Caki2 (cell line): Measurements from ENCODE around the gene SLC12A3. TPM values are rescaled to one million over a fixed set of nuclear protein-coding genes. Genes with fewer than 3 reads are reported as not detected.
A peak's percentile ranks its signal among the peaks of the same experiment; 100 is the strongest.
"Not testable (repeated sequence)": the region's sequence is repeated elsewhere in the genome, so short reads cannot be mapped to it uniquely, and the experiment has no call there.

Source experiments
- DNase-seq: peaks from one replicate; pipeline ENCODE4 v3.0.0-alpha.2; 2015; ENCODE audit warnings: low read depth
- in situ Hi-C: cut with HindIII; loops from 2 replicates; pipeline ENCODE4 v1.10.0; 2016; ENCODE audit warnings: low sequenced_read_pairs, low pct_unique_long_range_greater_than_20kb, mixed read lengths
- total RNA-seq: library from RNA; depleted of rRNA; stranded (reverse); fragments of >200 nt; shearing (Covaris generic); gene quantifications from 2 replicates; pipeline ENCODE4 v1.2.3, GENCODE V29; 2014; ENCODE audit warnings: low replicate concordance

SLC12A3 gene
- total RNA-seq, 1 experiment from 2014 or later: not detected

GRCh38 chr16:56862776-56863175 lies 2.2 kb upstream of the SLC12A3 start:
- in situ Hi-C loops: no loop called here
- DNase-seq: no peak

GRCh38 chr16:56865394-56866062 lies 521 bp downstream of the SLC12A3 start:
- in situ Hi-C loops: no loop called here
- DNase-seq: no peak

DNA sequence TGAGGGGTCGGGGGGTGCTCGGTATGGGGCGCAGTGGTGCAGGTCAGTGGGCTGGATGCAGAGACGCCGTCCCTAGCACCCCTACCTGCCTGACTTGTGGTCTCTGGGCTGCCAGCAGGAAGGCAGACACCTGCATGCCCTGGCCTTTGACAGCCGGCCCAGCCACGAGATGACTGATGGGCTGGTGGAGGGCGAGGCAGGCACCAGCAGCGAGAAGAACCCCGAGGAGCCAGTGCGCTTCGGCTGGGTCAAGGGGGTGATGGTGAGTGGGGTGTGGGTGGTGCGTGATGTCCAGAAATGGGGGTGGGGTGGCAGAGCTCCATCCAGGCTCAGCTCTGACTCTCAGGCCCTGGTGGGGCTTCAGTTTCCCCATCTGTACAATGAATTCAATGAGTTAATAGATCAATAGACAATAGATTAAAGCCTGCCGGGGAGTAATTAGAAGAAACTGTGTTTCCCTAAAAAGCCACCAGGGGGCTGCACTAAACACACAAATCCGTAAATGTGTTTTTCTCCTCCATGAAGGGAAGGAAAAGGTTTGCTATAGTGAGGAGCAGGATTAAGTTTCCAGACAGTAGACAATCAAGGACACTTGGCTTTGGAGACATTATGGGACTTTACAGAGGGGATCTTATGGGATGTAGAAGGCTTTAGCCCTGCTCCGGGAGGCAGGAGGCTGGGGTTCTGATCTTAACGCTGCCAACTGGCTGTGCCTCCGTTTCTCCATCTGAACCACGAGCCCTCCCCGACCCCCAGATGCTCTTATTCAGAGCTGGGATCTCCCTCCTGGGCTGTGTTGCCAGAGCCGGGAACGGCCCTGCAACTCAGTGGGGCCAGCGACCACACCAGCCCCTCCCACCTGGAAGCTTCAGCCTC lies 2.2 kb downstream of the SLC12A3 start:
- DNase-seq: peak; percentile 35
- in situ Hi-C loops: no loop called here

GRCh38 chr16:56868175-56868574 lies 3.2 kb downstream of the SLC12A3 start:
- in situ Hi-C loops: no loop called here
- DNase-seq: no peak

DNA sequence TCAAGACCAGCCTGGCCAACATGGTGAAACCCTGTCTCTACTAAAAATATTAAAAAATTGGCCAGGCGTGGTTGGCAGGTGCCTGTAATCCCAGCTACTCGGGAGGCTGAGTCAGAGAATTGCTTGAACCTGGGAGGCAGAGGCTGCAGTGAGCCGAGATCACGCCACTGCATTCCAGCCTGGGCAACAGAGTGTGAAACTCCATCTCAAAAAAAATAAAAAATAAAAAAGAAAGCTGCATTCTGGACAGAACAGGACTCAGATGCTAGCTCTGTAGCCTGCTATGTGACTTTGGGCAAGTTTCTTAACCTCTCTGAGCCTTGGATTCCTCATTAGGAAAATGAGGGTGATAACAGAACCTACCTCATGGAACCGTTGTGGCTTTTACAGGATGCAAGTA lies 3.8 kb downstream of the SLC12A3 start:
- in situ Hi-C loops: not testable (repeated sequence)
- peak; percentile 50 for DNase-seq

DNA sequence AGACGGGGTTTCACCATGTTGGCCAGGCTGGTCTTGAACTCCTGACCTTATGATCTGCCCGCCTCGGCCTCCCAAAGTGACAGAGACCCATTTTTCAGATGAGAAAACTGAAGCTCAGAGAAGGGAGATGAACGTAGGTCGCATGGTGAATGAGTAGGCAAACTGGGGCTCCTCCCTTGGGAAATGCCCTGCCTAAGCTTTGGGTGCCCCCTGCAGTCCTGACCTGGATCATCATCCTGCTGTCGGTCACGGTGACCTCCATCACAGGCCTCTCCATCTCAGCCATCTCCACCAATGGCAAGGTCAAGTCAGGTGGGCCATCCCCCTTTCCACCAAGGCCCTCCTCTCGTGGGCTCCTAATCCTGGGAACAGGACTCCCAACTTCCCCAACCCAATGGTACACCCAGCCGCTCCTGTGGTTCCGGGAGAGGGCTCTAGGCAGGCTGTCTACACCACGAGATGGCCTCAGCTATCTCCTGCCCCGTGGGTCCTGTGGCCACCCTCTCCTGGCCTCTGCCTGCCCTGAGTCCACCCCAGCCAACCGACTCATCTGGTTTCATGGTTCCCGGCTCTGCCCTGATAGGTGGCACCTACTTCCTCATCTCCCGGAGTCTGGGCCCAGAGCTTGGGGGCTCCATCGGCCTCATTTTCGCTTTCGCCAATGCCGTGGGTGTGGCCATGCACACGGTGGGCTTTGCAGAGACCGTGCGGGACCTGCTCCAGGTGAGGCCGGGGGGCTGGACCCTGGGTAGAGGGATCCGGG lies 4.7 kb downstream of the SLC12A3 start:
- DNase-seq: peak; percentile 30

DNA sequence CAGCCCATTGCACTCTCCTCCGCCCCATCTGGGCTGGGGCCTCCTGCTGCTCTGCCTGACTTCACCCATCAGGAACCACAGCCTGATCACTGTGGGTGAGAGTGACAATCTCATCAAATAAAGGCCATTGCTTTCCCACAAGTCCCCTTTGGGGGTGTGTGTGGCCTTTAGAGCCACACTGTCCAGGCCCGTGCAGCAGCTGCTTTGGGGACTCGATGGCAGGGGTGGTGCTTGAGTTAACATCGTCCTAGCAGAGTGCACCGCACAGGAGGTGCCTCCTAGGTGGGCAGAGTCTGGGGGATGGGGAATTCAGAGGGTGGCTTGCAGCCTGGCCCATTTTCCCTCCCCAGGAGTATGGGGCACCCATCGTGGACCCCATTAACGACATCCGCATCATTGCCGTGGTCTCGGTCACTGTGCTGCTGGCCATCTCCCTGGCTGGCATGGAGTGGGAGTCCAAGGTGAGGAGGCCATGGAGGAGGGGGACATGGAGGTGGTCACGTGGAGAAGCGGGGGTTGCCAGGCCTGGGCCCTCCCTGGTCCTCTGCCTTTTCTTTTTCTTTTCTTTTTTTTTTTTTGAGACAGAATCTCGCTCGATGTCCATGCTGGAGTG lies 5.4 kb downstream of the SLC12A3 start:
- in situ Hi-C loops: no loop called here
- no peak for DNase-seq

More for the DNA sequence above, 4.7 kb downstream of the SLC12A3 start:
- in situ Hi-C loops: no loop called here

- in situ Hi-C loops: no loop called here
- peak; percentile 73 for DNase-seq
These were observed 6.2 kb downstream of the SLC12A3 start for GRCh38 chr16:56871172-56871593.

GRCh38 chr16:56872863-56873391 lies 7.9 kb downstream of the SLC12A3 start:
- in situ Hi-C loops: no loop called here

GRCh38 chr16:56874800-56875199 lies 9.8 kb downstream of the SLC12A3 start:
- DNase-seq: no peak
- in situ Hi-C loops: no loop called here

More at GRCh38 chr16:56872863-56873391, 7.9 kb downstream of the SLC12A3 start:
- DNase-seq: no peak

DNA sequence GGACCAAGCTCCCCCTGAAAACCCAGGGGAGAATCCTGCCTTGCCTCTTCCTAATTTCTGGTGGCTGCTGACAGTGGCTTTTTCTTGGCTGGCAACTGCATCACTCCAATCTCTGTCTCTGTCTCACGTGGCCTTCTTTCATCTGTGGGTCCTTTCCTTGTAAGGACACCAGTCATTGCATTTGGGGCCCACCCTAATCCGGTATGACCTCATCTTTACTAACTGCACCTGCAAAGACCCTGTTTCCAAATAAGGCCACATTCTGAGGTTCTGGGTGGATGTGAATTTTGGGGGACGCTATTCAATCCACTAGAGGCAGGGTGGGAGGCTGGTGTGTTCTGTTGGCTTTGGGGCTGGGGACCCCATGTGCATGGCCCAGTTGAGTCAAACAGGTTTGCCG lies 11.0 kb downstream of the SLC12A3 start:
- no peak for DNase-seq
- in situ Hi-C loops: no loop called here

- no peak for DNase-seq
- in situ Hi-C loops: no loop called here
These were observed 12.6 kb downstream of the SLC12A3 start for GRCh38 chr16:56877486-56878182.

- DNase-seq: no peak
- in situ Hi-C loops: no loop called here
These were observed 13.4 kb downstream of the SLC12A3 start for GRCh38 chr16:56878282-56878854.

- no peak for DNase-seq
- in situ Hi-C loops: no loop called here
These were observed 14.3 kb downstream of the SLC12A3 start for GRCh38 chr16:56879276-56879675.

- in situ Hi-C loops: no loop called here
These were observed 15.2 kb downstream of the SLC12A3 start for GRCh38 chr16:56880176-56880575.

GRCh38 chr16:56880685-56881084 lies 15.7 kb downstream of the SLC12A3 start:
- in situ Hi-C loops: no loop called here
- DNase-seq: no peak

More at GRCh38 chr16:56880176-56880575, 15.2 kb downstream of the SLC12A3 start:
- no peak for DNase-seq

- in situ Hi-C loops: no loop called here
- DNase-seq: no peak
These were observed 17.2 kb downstream of the SLC12A3 start for GRCh38 chr16:56882077-56882800.
